Nephron progenitor cell (in vitro differentiated cells): Measurements from ENCODE around the gene SASH3.

ENCODE experiments used
- DNase-seq: peaks from one replicate; pipeline ENCODE4 v3.0.0; 2021
- H3K27ac Mint-ChIP-seq: 2 replicates; pipeline ENCODE4 v1.8.0; 2021; ENCODE audit warnings: mild to moderate bottlenecking, moderate library complexity, mixed read lengths
- H3K27me3 Mint-ChIP-seq: 2 replicates; pipeline ENCODE4 v1.8.0; 2021; ENCODE audit warnings: mild to moderate bottlenecking, low read depth, mixed read lengths; ENCODE audit not compliant: poor library complexity
- H3K36me3 Mint-ChIP-seq: 2 replicates; pipeline ENCODE4 v1.8.0; 2021; ENCODE audit warnings: low read depth, mixed read lengths
- H3K4me1 Mint-ChIP-seq: 2 replicates; pipeline ENCODE4 v1.8.0; 2021; ENCODE audit warnings: mixed read lengths
- H3K4me3 Mint-ChIP-seq: 2 replicates; pipeline ENCODE4 v1.8.0; 2021; ENCODE audit warnings: mild to moderate bottlenecking, moderate library complexity, mixed read lengths
- H3K9me3 Mint-ChIP-seq: 2 replicates; pipeline ENCODE4 v1.8.0; 2021; ENCODE audit warnings: mild to moderate bottlenecking, moderate library complexity, mixed read lengths
- TF ChIP-seq, protein P1 (sequence below): fragments of 200-600 bp; sonication (generic); IDR thresholded peaks from 2 replicates; pipeline ENCODE4 v1.5.0; 2021; ENCODE audit warnings: antibody characterized with exemption

Gene SASH3

DNA sequence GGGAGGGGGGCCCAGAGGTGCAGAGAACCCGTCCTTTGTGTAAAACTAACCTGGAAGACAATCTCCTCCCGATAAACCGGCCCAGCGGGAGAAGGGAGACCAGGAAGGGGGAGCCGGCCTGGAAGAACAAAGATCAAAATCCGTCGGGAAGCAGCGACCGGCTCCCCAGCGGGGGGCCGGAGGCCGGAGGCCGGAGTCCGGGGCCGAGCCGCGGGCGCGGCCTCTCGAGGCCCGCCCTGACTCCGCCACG, 63.4 kb downstream of the SASH3 start:
- Mint-ChIP-seq H3K27ac (no peak overlapping the region), H3K4me1 (peaks cover 41% of the 10 kb centered on the region), H3K4me3 (peak overlapping the region; percentile 90), H3K9me3 (peaks cover 35% of the 10 kb centered on the region), H3K36me3 (no peaks in the 10 kb centered on the region), H3K27me3 (peaks cover 14% of the 10 kb centered on the region)
- TF ChIP-seq, protein P1, sequence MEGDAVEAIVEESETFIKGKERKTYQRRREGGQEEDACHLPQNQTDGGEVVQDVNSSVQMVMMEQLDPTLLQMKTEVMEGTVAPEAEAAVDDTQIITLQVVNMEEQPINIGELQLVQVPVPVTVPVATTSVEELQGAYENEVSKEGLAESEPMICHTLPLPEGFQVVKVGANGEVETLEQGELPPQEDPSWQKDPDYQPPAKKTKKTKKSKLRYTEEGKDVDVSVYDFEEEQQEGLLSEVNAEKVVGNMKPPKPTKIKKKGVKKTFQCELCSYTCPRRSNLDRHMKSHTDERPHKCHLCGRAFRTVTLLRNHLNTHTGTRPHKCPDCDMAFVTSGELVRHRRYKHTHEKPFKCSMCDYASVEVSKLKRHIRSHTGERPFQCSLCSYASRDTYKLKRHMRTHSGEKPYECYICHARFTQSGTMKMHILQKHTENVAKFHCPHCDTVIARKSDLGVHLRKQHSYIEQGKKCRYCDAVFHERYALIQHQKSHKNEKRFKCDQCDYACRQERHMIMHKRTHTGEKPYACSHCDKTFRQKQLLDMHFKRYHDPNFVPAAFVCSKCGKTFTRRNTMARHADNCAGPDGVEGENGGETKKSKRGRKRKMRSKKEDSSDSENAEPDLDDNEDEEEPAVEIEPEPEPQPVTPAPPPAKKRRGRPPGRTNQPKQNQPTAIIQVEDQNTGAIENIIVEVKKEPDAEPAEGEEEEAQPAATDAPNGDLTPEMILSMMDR, result no peak
- no peak for DNase-seq

DNA sequence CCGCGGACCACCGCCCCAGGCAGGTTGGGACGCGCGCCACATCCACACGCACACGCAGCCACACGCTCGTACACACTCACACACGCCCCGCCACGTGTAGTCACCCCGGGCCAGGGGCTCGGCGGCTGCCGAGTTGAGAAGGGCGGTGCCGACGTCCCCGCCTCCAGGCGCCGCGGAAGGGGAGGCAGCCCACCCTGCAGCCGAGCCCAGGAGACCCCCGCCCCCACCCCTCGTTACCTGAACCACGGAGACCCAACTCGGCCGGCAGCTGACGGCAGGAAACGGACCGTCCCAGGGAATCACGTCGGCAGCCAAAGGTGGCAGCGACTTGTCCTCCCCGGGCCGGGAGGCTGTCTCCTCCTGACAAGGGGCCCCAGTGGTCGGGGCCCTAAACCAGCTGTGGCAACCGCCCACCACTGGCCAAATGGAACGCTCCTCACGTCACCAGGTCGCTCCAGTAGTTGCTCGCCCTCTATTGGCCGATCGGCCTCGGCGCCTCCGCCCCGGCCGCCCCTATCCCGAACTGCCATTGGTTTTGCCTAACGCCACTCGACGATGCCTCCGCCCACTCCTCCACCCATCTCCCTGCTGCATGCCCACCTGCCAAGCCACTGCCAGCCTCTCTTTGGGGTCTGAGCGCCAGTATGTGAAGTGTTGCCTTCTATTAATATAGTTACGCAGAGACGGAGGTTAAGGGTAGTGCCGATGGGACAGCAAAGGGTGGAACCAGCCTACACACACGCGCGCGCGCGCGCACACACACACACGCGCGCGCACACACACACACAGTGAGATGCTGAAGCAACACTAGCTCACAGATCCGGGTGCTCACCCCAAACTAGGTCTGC, 63.9 kb downstream of the SASH3 start, which contains the start of gene ZDHHC9:
Gene ZDHHC9 (minus strand): TSS at position 428 of the 848 bp plus-strand sequence. CDS start 1,941 bp downstream, outside the sequence.
- H3K4me1 Mint-ChIP-seq, result peaks cover 40% of the 10 kb centered on the region
- peaks cover 17% of the 10 kb centered on the region for H3K27me3 Mint-ChIP-seq
- H3K4me3 Mint-ChIP-seq, result peak within 1 kb of the TSS; percentile 90
- peaks cover 40% of the 10 kb centered on the region for H3K9me3 Mint-ChIP-seq
- DNase-seq, result peak; percentile 88
- no peaks in the 10 kb centered on the region for H3K36me3 Mint-ChIP-seq
- H3K27ac Mint-ChIP-seq, result no peak within 1 kb of the TSS
- TF ChIP-seq, protein P1, result no peak
